Neutrophil (primary cell): ENCODE results near the gene PI4K2B.
"Not testable (repeated sequence)": the region's sequence is repeated elsewhere in the genome, so short reads cannot be mapped to it uniquely, and the experiment has no call there.

ENCODE experiments used
- H3K27ac ChIP-seq: fragments of 200-600 bp; sonication (generic); 2 replicates; pipeline ENCODE4 v1.5.1; 2016; ENCODE audit warnings: mild to moderate bottlenecking, moderate library complexity
- H3K27me3 ChIP-seq: fragments of 200-600 bp; sonication (generic); 2 replicates; pipeline ENCODE4 v1.6.0; 2016; ENCODE audit warnings: mild to moderate bottlenecking
- H3K36me3 ChIP-seq: fragments of 200-600 bp; sonication (generic); 2 replicates; pipeline ENCODE4 v1.5.1; 2017
- H3K4me1 ChIP-seq, 2 experiments: fragments of 200-600 bp in 1 of 2; sonication (generic) in 1 of 2; 1 replicate in 1 of 2; 2 replicates in 1 of 2; pipeline versions ENCODE4 v1.5.1 to v1.6.1; 2013 to 2016; ENCODE audit warnings: low read depth in 1 of 2, low read length in 1 of 2, mild to moderate bottlenecking in 1 of 2, moderate library complexity in 1 of 2; ENCODE audit not compliant: control insufficient read depth in 1 of 2, insufficient read depth in 1 of 2
- H3K4me3 ChIP-seq, 2 experiments: fragments of 200-600 bp in 1 of 2; sonication (generic) in 1 of 2; 1 replicate in 1 of 2; 2 replicates in 1 of 2; pipeline ENCODE4 v1.5.1; 2013 to 2016; ENCODE audit warnings: low read depth in 1 of 2, low read length in 1 of 2, mild to moderate bottlenecking in 1 of 2, moderate library complexity in 1 of 2
- H3K9me3 ChIP-seq: fragments of 200-600 bp; sonication (generic); 2 replicates; pipeline ENCODE4 v1.5.1; 2016
- TF ChIP-seq, protein P1 (sequence below): fragments of 200-600 bp; sonication (generic); IDR thresholded peaks from 2 replicates; pipeline ENCODE4 v1.5.1; 2016; ENCODE audit warnings: antibody characterized with exemption

Gene PI4K2B

DNA sequence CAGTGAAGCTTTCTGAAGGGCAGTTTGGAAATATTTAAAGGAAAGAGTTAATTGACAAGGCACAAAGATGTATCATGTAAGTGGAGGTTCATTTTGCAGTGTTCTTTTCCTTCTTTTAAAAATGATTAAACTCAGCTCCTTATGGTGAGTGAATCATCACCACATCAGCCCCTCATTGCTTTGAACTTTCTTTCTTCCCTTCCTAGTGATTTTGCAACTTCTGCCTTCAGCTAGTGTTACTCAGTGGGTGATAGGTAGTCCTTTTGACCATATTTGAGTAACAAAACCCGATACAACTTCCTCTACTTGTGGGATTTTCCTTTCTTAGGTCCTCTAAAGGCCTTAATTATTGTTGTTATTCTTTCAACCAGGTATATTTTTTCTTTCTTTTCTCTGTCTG, 86.9 kb downstream of the PI4K2B start:
- Histone ChIP-seq H3K36me3 (no peaks in the 10 kb centered on the region), H3K27me3 (no peaks in the 10 kb centered on the region), H3K4me3 (no peak overlapping the region), H3K27ac (no peak overlapping the region), H3K9me3 (no peaks in the 10 kb centered on the region), H3K4me1 (peaks cover 4 to 6% of the 10 kb centered on the region in 2 experiments)
- TF ChIP-seq, protein P1, sequence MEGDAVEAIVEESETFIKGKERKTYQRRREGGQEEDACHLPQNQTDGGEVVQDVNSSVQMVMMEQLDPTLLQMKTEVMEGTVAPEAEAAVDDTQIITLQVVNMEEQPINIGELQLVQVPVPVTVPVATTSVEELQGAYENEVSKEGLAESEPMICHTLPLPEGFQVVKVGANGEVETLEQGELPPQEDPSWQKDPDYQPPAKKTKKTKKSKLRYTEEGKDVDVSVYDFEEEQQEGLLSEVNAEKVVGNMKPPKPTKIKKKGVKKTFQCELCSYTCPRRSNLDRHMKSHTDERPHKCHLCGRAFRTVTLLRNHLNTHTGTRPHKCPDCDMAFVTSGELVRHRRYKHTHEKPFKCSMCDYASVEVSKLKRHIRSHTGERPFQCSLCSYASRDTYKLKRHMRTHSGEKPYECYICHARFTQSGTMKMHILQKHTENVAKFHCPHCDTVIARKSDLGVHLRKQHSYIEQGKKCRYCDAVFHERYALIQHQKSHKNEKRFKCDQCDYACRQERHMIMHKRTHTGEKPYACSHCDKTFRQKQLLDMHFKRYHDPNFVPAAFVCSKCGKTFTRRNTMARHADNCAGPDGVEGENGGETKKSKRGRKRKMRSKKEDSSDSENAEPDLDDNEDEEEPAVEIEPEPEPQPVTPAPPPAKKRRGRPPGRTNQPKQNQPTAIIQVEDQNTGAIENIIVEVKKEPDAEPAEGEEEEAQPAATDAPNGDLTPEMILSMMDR = no peak

DNA sequence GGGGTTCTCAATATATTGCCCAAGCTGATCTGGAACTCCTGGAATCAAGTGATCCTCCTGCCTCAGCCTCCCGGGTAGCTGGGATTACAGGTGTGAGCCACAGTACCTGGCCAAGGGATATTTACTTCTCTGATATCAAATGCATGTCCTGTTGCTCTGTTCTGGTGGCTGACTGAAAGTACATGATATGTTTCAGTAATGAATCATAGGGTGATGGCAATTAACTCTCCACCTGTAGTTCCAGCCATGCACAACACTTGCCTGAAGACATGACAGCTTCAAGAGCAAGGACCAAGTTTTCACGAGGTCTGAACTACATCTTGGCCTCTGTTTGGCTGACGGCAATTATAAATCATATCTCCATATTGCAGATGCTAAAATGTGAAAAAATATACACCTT, 87.9 kb downstream of the PI4K2B start:
- Histone ChIP-seq H3K9me3 (no peaks in the 10 kb centered on the region), H3K36me3 (no peaks in the 10 kb centered on the region), H3K27ac (no peak overlapping the region), H3K27me3 (no peaks in the 10 kb centered on the region), H3K4me1 (peaks cover 4 to 6% of the 10 kb centered on the region in 2 experiments), H3K4me3 (no peak overlapping the region)
- TF ChIP-seq, protein P1 = no peak

DNA sequence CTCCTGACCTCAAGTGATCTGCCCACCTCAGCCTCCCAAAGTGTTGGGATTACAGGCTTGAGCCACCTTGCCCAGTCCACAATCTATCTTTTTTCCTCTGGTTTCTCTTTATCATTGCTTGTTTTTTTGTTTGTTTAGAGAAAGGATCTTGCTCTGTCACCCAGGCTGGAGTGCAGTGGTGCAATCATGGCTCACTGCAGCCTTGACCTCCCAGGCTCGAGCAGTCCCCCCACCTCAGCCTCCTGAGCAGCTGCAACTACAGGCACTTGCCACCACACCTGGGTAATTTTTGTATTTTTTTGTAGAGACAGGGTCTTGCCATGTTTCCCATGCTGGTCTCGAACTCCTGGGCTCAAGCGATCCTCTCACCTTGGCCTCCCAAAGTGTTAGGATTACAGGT, 94.6 kb downstream of the PI4K2B start:
- not testable (repeated sequence) for H3K27me3 ChIP-seq, H3K27ac ChIP-seq, H3K4me3 ChIP-seq, H3K36me3 ChIP-seq, H3K4me1 ChIP-seq, H3K9me3 ChIP-seq
